ENCODE measurements around the gene CFAP46. TPM values are rescaled to one million over a fixed set of nuclear protein-coding genes. Genes with fewer than 3 reads are reported as not detected.

CFAP46 gene
- total RNA-seq = 3.8 TPM

GRCh38 chr10:132942101-132943057, at the start of gene CFAP46:
TSS of gene CFAP46 (minus strand) at chr10:132942570. CDS start at chr10:132942484, 86 bp downstream.

DNA sequence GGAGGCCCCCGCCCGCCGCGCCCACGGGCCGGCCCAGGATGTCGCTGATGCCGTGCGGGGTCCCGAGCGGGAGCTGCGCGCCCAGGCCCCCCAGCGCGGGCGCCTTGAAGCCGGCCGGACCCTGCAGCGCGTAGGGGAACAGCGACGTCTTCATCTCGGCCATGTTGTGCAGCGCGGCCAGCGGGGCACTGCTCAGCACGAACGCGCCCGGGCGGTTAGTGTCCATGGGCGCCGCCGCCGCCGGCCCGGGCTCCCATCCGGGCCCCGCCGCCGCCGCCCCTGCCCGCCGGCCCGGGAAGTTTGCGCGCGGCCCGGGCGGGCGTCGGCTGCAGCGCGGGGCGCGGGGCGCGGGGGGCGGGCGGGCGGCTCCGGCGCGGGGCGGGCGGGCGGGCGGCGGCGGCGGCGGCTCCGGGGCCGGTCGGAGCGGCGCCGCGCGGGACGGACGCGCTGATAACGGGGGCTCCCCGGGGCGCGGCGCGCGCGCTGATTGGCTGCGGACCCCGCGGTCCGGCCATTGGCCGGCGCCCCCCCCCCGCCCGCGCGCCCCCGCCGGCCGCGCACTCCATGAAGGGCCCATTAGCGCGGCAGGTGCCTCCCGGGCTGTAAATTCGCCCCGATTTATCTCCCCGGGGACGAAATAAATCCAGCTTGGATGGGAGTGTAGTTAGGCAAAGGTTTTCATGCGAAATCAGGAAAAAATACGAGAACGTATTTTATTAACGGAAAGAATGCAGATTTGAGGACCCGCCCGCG, 156.5 kb downstream of the CFAP46 start, which contains the start of gene NKX6-2:
Gene NKX6-2 (minus strand): TSS at position 425 of the 753 bp plus-strand sequence. CDS start 199 bp downstream, at position 226.

Other genes starting within 250 kb of the CFAP46 start
- gene NKX6-2, start 156.4 kb downstream of the CFAP46 start, total RNA-seq = not detected
- 5.3 TPM for gene ADGRA1, start 145.4 kb upstream of the CFAP46 start, total RNA-seq
- 12.2 TPM for gene KNDC1, start 217.6 kb upstream of the CFAP46 start, total RNA-seq